GM12891 (cell line): ENCODE results near the gene STXBP4.

Experiments used
- DNase-seq: peaks from one replicate; pipeline ENCODE4 v3.0.0; 2011; ENCODE audit warnings: low spot score; ENCODE audit not compliant: insufficient read length
- FAIRE-seq: peaks from 2 replicates; lab custom pipeline; 2011; peaks lifted over from hg19 to GRCh38; lab: Jason Lieb, UNC
- PAX5 ChIP-seq: IDR thresholded peaks from 2 replicates; pipeline ENCODE4 v1.6.1; 2011; ENCODE audit warnings: low read length, moderate library complexity, mild to moderate bottlenecking; ENCODE audit not compliant: insufficient read depth, severe bottlenecking
- POLR2A ChIP-seq: IDR thresholded peaks from 2 replicates; pipeline ENCODE4 v1.6.1; 2011; ENCODE audit warnings: low read depth, low read length, control low read depth
- POLR2AphosphoS5 ChIP-seq: IDR thresholded peaks from 2 replicates; pipeline ENCODE4 v1.6.1; 2011; ENCODE audit warnings: low read depth, low read length, control low read depth
- POU2F2 ChIP-seq: IDR thresholded peaks from 2 replicates; pipeline ENCODE4 v1.6.1; 2011; ENCODE audit warnings: low read depth, mild to moderate bottlenecking, control low read depth, low read length, moderate library complexity
- SPI1 ChIP-seq: IDR thresholded peaks from 2 replicates; pipeline ENCODE4 v1.6.1; 2011; ENCODE audit warnings: low read depth, low read length, control low read depth
- TAF1 ChIP-seq: IDR thresholded peaks from 2 replicates; pipeline ENCODE4 v1.6.1; 2011; ENCODE audit warnings: low read depth, low read length, control low read depth

The STXBP4 gene

DNA sequence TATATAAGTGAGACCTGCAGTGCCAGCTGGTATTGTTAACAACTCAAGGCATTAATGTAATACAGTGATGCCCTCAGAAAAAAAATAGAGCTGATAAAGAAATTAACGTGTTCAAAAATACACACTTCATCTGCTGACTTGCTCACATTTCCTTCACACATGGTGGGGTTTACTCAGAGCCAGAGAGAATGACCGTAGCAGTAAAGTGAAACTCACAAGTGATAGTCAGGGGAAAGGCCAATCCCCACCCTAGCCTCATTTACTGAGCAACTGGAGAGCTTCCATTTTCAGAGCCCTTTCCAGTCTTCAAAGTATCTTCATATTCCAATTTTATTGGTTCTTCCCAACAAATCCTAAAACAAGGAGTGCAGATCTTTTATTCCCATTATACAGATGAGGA is 222.2 kb downstream of the STXBP4 start:
- FAIRE-seq (no peak), DNase-seq (no peak)
- TF ChIP-seq PAX5 (no peak), POLR2AphosphoS5 (no peak), SPI1 (no peak), POU2F2 (no peak), TAF1 (no peak), POLR2A (no peak)

DNA sequence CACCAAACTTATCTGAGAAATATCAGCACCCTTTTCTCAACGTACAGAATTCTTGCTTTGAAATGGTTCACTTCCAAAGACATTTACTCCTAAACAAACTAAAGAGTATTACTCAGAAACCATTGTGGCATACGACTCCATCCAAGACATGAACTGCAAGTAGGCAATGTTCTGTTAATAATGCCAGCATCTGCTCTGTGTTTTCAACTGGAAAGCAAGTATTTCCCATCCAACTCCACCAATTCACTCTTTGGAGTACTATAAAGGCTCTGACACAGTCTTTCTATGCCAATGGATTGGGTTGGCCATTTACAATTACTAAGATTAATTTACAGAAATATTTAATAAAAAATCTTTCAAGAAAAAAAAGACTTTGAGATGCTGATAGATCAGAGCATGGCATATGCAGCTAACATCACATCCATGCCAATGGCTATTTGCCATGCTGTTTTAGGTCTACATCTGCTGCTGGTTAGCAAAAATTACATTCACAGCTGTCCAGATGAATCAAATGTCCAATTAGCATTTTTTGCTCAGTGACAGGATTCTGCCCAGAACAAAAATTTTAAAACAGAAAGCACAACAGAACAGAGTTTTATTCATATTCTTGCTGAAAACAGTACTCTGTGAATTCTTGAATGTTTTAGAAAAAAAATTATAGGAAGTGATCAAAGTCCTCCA is 230.3 kb downstream of the STXBP4 start:
- DNase-seq: no peak

DNA sequence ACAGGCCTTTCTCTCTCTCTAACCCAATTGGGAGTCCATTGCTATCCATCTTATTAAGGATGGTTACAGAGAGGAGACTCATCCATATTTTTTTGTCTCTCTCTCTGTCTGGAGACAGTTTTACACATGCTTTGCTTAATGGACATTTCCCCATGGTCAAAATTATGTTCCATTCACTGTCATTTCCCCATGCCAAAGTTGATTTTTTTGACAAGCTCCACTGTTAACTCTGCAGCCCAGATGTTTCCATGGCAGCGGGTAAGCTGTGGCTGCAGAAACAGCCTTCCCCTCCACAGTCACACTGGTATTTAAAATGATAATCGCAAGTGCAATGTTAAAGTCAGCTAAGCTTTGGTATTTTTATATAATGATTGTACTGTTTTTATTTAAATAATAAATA is 232.3 kb downstream of the STXBP4 start:
- DNase-seq (no peak), FAIRE-seq (no peak)
- TF ChIP-seq SPI1: no peak
- no peak for TF ChIP-seq POU2F2
- no peak for TF ChIP-seq POLR2A
- TF ChIP-seq POLR2AphosphoS5: no peak
- no peak for TF ChIP-seq TAF1
- TF ChIP-seq PAX5: no peak

More for the DNA sequence above, 230.3 kb downstream of the STXBP4 start:
- TF ChIP-seq PAX5 (no peak), POLR2AphosphoS5 (no peak), POU2F2 (no peak), TAF1 (no peak), POLR2A (no peak), SPI1 (no peak)
- FAIRE-seq: no peak

DNA sequence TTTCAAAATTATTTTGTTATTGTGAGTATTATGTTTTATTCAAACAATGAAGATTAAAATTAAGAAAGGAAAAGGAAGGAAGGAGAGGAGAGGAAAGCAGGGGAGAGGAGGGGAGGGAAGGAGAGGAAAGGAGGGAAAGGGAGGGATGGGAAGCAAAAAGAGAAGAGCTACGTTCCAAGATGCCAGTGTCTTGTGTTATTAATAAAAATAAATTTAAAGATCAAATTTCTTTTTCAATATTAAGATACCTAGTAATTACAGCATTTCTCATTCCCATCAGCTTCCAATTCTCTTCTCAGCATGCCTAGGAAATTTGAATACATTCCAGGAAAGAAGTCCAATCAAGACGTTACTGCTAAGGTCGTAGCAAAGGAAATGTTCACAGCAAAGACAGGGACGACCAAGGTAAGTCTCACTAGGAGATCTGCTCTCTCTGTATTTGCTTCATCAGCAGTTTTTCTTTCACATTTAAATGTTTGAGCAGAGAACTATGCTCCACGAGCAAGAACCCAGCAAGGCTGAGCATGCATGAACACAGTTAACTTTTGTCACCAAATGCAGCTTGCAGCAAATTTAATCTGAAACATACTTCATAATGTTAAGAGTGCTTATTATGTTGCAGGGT is 232.9 kb downstream of the STXBP4 start:
- no peak for DNase-seq
- no peak for TF ChIP-seq TAF1
- TF ChIP-seq POU2F2: no peak
- TF ChIP-seq POLR2AphosphoS5: no peak
- TF ChIP-seq PAX5: no peak
- FAIRE-seq: peak; percentile 16

DNA sequence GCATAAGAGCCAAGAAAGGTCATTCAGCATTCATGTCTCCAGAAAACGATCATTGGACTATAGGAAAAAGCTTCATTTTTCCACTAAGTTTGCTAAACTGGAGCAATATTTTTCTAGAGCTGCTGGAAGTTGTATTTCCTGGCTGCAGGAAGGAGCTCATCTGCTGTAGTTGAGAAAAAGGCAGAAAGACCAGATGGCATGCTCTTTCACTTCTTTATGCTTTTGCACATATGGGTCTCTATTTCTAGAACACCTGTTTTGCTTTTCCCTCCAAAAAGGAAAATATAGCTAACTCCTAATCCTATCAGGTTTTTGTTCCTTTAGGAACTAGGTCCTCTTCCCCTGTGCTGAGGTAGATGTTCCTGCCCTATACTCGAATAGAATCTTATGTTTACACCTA is 234.3 kb downstream of the STXBP4 start:
- no peak for FAIRE-seq
- no peak for TF ChIP-seq POU2F2
- TF ChIP-seq TAF1: no peak
- TF ChIP-seq SPI1: no peak
- TF ChIP-seq POLR2A: no peak
- TF ChIP-seq POLR2AphosphoS5: no peak
- no peak for DNase-seq

DNA sequence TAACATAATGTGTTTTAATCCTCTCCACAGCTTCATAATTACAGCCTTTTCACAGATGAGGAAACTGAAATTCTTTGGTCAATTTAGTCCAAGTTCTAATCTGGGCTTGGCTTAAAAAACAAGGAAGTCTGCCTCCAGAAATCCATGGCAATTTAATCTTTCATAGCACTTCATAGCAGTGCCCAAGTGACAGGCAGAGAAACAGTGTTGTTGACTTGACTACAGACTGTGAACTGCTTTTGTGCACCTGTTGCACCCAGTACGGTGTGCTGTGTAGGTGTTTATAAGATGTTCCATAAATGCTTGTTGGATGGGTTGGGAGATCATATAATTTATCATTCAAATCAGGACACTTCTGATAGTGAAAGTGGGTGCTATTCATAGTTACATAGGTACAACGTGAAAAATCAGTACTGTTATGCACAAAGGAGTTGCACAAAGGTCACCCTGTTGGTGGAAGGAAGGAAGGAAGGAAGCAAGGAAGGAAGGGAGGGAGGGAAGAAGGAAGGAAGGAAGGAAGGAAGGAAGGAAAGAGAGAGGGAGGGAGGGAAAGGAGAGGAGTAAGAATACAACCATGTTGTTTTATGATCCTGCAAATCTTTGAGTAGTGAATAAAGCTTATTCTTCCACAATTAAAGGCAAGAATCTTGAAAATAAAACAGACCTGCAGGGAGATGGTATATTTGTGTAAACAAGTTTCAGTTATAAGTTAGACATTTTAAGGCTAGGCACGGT is 239.7 kb downstream of the STXBP4 start:
- DNase-seq (no peak), FAIRE-seq (no peak)
- TF ChIP-seq POU2F2 (no peak), POLR2AphosphoS5 (no peak), TAF1 (no peak), PAX5 (no peak), SPI1 (no peak), POLR2A (no peak)

DNA sequence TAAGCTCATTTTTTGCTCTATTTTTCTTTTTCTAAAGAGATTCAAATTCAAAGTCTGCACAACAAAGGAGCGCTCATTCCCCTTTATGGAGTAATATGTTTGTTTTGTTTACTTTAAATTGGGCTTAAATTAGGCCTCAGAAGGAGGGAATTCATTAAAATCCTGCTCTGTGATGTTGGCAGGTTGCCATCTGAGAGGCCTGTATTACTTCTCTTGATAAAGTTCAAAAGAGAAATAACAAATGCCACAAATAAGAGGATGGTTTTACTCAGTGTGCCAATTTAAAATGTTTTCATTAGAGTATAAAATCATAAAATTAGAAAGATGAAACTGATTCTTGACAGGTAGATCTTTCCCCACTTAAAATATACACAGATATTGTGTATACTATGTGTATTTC is 241.7 kb downstream of the STXBP4 start:
- FAIRE-seq: no peak
- no peak for TF ChIP-seq TAF1
- no peak for TF ChIP-seq PAX5
- no peak for TF ChIP-seq POU2F2
- no peak for TF ChIP-seq SPI1
- TF ChIP-seq POLR2A: no peak
- TF ChIP-seq POLR2AphosphoS5: no peak
- no peak for DNase-seq

DNA sequence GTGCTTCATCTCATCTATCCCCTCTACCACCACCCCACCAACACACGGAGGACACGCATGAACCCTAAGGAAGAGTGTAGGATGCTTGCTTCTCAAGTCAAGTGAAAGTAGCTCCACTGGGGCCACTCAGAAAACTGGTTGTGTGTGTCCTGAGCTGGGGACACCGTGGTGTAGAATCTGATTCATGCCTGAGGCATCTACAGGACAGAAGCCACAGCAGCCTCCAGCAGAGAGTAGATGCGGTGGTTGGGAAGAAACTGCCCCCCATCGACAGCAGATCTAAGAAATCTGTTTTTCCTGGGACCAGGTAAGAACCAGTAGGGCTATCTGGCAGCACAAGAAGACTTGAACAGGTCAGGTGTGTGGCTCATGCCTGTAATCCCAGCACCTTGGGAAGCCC is 244.3 kb downstream of the STXBP4 start:
- TF ChIP-seq POU2F2 (no peak), POLR2AphosphoS5 (no peak), POLR2A (no peak), PAX5 (no peak), SPI1 (no peak), TAF1 (no peak)
- no peak for FAIRE-seq
- no peak for DNase-seq

DNA sequence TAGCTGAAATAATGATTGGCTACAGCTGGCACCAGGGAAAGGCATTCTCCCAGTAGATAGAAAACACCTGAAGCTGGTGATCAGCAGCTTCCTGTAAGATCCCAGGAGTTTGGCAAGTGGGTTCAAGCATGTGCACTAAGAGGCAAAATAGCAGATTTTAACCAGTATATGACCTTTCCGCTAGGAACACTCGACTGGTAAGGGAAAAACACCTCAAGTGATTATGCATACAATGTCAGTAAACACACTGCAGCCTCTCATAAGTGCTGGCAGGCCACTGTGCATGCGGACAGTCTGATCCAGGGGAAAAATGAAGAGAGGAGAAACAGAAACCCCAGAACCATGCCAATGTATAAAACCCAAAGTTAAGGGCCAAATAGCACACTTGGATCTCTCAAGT is 247.1 kb downstream of the STXBP4 start:
- FAIRE-seq: no peak
- TF ChIP-seq SPI1 (no peak), POLR2A (no peak), POU2F2 (no peak), PAX5 (no peak)
- DNase-seq: no peak

DNA sequence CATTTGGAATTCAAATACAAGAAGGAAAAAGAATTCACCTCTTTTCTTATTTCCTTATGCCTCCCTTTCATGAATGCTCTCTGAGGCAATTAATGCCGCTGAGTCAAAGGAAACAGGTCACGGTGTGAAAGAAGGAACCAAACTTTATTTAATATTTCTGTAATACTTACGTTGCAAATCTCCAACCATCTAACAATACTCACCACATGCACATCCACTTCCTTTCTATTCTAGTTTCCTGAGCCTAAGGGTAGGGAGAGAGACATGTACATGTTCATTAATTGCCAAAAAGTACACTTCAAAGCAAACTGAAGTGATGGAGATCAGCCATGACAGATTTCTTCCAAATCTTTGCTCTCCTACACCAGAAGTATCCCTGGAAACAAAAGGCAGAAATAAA is 248.3 kb downstream of the STXBP4 start:
- no peak for FAIRE-seq
- TF ChIP-seq SPI1: no peak
- TF ChIP-seq TAF1: no peak
- TF ChIP-seq POU2F2: no peak
- no peak for TF ChIP-seq POLR2AphosphoS5
- no peak for TF ChIP-seq POLR2A
- no peak for DNase-seq
